GM21360 (cell line): Measurements from ENCODE around the gene C12orf60.

Experiments used
- ATAC-seq: cut with Tn5 transposase; IDR thresholded peaks from one replicate; pipeline ENCODE4 v1.9.1; 2021; ENCODE audit warnings: mild to moderate bottlenecking, moderate library complexity; ENCODE audit not compliant: unreplicated experiment

C12orf60 gene

DNA sequence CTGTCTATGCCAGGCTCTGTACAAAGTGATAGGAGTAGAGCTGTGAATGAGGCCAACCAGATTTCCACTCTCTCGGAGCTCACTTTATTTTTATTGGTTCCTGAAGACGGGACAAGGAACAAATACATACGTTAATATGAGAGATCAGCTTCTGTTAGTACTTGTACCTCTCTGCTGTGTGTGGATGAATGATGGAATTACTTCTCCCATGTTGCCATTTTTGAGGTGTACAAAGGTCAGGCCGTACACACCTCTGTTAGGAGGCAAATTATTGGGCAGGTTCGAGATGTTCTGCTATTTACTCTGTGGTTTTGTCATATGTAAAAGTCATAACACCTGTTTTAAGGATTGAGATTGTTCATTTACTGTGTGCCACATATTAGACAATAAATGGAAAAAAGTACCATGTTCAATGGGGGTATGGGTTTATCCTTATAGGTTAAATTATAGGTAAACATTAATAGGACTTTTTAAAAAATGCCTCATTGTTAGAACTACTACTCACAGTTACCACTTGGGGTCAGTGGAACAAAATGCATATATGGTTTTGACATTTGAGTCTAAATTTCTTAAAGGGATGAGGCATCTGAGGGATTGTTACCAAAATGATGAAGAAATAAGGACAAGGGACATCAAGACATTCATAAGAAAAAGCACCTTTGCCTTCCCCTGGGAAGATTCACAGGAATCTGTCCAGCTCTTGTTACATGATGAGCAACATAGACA, 27.1 kb upstream of the C12orf60 start:
- no peak for ATAC-seq

DNA sequence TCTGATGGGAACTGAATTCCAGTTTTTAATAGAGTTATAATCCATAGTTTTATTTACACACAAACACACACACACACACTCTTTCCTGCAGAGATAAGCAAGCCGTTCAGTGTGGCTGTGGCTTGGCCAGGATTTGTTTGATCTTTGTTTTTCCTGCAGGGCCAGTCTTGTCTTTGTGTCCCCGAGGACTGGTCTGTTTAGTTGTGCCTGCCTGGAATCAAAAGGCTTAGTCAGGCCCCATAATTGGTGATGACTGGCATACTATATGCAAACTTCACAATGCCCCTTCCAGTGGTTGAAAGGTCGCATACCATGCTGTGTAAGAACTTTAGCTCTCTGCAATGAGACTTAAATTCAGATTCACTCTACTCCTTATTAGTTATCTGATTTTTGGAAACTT, 26.2 kb upstream of the C12orf60 start:
- no peak for ATAC-seq

DNA sequence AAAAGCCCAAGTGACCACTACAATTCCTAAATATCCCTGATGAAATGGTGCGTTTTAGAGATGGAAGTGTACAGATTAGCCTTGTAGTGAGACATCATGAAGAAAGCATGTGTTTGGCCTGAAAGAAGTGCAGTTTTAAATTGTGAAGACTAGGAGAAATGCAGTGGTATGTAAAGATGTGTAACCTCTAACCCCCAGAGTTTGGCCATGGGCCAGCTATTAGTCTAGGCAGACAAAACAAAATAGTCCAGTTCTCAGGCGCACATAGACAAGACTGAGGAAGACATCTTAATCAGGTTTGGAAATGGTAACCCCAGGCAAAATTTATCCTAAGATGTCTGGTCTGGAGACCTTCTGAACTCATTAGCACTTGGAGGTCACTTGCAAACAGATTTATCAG, 23.6 kb upstream of the C12orf60 start:
- no peak for ATAC-seq

DNA sequence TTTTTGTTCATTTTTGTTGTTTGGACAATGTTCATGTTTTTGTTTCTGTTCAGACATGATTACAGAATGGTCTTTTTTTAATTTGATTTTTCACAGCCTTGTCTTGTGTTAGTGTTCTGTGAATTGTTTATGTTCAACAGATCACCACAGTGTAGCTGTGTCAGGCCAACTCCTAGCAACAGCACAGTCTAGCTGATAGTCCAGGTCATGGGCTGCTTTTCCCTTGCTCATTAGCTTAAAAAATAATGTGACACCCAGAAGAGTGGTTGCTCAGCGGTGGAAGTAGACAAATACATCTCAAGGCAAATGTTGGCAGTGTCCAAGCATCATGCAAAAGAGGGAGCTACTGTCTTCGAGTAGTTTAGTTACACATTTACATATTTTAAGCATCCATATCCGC, 22.6 kb upstream of the C12orf60 start:
- no peak for ATAC-seq

DNA sequence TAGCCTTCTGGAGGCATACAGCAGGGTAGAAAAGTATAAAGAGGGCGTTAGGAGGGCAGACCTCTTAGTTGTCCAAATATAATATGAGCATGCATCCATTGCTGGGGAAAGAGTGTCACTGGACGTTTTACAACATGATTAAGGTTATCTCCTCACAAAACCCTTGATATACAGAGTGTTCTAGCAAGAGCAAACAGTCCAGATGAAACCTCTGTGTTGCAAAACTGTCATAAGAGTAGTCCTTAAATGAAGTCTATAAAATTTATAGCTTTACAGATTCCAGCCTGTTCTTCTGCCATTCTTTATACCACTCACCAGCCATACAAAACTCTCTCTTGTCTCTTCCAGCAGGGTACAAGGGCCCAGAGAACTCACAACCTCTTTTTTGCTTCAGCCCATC, 21.9 kb upstream of the C12orf60 start:
- no peak for ATAC-seq

DNA sequence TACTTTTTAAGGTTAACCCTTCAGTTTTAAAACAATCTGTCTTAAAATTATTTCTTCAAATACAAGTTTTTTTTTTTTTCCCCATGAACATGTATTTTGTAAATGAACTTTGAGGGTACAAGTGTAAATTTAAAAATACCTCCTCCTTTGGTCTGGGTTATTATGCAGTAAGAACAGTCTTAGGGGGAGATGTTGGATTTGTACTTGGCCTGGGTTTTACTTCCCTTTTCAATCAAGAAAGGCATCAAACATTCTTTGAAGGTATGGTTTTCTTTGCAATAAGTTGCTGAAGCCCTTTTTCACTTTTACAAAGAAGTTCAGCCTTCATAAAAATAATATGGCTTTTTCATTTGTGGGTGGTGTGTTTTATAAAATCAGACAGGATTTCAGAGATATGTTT, 20.7 kb upstream of the C12orf60 start:
- peak; percentile 60 for ATAC-seq

DNA sequence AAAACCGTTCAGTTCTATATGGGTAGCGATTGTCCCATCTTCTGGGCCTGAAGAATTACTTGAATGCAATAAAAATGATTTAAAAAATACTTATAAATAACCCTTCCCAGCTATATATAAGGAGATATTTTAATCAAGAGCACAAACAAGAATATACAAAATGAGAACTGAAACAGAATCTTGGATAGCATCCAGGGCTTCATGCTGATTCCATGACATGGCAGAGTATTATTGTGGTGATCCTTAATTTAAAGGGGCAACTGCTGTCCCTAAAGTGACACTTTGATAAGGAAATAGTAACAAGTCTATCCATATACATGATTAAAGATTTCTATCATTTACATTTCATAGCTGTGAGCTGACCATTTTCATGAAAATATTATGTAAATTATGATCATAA, 19.0 kb upstream of the C12orf60 start:
- ATAC-seq, result no peak

DNA sequence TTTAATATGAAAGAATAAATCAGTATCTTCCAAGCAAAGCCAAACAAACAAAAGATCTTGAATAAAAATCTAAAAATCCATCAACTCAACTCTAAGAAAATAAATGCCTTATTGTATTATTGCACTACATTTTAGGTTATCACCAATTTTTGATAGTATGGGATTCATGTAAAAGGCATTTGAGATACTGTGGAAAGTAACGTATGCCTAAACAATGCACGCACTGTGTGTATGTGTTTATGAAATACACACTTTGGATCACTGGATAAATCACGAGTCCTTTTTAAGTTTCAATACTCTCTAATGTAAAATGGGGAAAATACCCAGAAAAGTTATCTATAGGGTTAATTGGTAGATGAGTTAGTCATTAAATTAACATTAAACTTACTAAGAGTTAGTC, 17.9 kb upstream of the C12orf60 start:
- no peak for ATAC-seq

DNA sequence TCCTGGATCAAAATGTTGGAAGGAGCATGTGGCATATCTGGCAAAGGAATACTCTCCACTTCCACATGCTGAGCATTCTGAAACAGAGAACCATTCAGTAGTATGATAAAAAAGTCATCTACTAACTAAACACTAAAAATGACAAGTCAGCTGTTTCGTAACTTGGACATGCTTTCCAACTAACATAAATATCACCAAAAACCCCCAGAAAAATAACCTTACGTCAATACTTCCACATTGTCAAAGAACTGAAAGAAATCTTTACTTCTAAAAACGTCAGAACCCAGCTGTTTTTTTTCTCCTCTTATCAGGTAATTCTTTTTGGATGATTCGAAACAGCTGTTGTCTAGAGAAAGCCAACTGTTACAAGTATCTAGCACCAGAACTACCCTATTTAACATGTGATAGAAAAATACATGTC, 8.4 kb upstream of the C12orf60 start:
- ATAC-seq, result no peak

DNA sequence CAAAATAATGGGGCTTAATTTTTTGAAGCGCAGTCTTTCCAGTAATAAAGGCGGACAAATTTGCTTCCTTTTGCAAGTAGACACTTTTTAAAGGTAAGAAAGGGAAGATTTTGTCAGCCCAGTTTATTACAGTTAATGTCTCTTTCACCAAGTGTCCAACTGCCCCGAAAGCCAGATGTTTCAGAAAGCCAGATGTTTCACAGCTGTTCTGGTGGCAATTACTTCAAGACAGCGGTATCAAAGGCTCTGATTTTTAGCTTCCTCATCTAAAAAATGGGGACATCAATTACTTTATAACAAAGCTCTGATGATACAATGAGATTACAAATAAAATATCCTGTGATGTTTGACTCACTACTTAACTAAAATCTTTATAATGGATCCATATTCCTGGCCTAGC, 1.2 kb upstream of the C12orf60 start:
- no peak for ATAC-seq

DNA sequence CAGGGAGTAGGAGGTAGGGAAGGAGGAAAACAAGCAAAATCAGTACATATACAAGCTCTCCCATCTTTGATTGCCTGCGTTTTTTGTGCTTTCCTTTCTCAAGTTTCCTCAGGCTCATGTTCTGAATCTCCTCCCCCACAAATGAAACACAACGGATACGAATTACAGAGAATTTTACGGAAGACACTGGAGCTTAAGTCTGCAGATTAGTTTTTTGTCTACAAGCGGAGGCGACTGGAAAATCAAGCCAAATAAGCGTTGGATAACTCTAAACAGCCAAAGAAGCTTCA, 804 bp upstream of the C12orf60 start:
- no peak for ATAC-seq

DNA sequence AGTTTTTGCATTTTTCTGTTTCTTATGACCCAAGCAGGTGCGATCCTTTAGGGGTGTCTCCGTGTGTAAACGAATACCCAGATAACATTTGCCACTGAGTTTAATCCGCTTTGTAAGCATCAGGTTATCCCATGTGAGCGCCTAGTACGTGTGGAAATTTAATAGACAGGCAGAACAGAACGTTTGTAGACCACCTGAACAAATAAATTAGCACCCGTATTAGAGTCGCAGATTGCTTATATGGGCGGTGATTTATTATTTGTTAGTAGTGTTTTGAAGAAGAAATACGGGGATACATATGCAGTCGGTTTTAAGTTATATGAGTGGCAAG, 325 bp downstream of the C12orf60 start:
- peak; percentile 15 for ATAC-seq

DNA sequence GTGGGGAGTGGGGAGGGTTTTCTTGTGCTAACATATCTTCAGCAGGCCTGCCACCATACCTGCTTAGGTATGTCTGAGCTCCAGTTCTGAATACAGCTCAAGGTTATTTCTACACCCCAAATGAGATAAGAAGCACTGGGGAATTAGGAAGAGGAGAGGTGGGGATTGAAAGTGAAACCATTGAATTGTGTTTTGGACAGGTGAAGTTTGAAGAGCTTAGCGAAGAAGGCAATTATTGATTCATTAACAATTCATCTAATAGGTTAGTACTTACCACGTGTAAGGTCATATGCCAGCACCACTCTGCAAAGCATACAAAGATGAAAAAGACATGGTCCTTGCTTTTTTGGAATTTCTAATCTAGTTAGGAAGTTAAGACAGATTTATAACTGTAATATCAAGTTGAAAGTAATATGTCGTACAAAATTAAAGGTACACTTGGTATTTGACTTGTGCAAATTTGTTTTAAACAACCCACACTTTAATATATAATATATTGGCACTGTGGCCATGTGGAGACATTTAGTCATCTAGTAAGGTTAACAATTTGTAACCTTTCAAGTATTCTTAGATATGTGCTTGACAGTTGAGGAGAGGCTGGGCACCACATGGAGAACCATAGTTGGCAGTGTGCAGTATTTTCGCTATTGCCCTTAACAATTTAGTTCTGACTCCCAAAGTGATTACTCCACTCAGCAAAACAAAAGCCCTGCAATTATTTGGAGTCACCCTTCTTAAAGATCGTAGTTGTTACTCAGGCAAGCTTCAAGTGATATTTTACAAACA, 6.9 kb downstream of the C12orf60 start:
- no peak for ATAC-seq

DNA sequence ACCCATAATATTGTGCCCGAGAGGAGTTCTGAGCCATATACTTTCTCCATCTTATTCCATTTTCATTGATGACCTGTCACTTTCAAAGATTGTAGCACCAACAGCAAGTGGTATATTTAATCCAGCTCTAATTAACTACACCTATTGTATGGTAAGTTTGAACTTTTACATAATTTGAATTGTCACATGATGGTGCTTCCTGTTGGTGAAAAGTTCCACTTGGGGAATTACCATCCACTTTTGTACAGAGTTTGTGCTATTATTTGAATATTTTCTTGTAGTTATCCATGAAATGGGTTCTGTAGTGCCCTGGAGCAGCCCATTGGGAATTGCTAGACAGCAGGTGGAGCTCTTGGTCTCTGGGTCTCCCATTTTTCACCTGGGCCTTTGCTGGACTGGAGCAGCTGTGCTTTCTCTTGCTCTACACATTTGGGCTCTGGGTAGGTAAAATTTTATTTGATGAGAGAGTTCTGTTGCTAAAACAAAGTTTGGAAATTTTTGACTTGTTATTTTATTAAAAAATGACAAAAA, 7.5 kb downstream of the C12orf60 start:
- ATAC-seq, result no peak

DNA sequence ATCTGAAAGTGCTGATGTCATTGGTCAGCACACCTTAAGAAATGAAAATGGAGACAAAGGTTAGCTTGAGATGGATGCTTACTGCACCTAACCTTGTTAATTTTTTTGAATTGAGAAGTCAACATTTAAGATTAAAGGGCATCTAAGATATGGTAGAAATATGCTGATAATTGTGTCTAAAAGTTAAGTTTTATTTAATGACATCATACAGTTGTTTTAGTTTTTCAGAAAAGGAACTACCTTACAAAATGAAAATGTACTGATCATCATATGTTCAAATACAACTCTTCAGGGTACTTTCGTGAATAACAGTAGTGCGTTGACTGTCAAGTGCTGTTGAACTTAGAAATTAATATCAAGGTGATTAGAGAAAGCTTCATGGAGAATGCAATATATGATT, 8.0 kb downstream of the C12orf60 start:
- no peak for ATAC-seq

DNA sequence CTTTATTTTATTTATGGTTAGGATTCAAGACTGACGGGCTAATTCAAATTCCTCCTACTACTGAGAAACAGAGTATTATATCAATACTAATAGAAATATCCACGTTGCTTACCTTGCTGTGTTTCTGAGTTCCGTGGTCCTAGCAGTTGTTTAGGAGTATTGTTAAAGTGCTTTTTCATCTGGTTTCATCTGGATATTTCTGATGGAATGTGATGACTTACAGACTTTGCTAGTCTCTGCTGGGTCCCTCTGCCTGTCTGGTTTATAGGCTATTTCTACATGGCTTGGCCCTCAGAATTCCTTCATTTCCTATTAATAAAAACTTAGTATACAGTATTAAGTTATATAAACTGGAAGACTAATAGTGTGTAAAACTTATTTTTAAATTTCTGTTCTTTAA, 10.5 kb downstream of the C12orf60 start, which contains the start of gene SMCO3:
TSS of gene SMCO3 (minus strand) at position 169 of the 400 bp plus-strand sequence. CDS start 7,502 bp downstream, outside the sequence.
- no peak for ATAC-seq

DNA sequence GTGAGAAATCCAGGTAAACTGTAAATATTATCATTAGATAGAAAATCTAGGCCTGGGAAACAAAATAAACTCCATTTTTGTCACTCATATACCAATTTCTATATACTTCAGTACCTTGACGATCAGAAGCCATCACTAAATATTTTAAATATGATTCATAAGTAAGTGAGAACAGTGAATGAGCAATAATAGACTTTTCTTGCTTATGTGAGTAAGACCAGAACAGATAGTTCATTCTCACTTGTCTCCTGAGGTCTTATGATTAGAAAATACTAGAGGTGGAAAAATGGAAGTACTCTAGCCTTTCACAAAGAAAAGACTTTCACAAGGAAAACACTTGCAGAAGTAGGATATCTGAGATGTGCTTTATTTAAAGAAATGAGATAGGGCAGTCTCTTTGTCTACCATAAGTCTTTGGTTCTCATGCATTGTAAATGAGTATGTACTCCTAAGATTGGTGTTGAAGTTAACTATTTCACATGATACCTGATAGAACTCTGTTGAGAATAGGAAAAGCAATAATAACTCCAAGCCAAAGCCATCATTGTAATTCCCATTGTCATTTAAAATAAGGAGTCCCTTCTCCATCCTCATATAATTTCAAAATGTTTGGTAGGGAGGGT, 20.7 kb downstream of the C12orf60 start:
- ATAC-seq, result no peak

DNA sequence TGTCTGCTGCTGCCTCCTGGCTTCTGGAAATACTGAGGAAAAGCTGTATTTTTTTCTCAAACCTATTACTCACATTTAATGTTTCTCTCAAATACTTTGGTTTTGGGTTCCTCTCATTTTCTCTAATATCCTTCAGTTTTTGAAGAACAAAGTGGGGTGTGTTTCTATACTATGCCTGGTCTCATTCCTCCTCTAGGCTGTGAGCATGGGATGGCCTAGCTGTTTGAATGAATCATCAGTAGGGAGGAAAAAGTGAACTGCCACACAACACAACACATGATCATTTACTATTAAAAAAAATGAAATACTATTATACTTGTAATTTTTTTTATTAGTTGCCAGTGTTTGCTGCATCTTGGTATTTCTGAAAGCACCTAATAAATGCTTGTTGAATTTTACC, 21.8 kb downstream of the C12orf60 start:
- ATAC-seq, result no peak

DNA sequence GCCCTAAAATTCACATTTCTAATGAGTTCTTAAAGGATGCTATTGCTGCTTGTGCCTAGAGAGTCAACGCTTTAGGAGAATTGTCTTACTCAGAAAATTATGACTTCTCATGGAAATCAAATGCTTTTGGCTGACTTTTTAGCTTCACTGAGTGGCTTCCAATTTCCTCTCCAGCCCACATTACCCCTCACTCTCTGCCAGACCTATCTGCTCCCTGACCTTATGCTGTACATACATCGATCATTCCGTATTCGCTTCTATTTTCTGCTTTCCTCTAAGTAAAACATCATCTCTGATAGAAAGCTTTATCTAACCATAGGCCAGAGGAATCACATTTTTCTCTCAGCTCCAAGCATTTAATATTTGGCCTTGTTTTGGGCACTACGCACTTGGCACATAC, 23.0 kb downstream of the C12orf60 start:
- ATAC-seq, result no peak

DNA sequence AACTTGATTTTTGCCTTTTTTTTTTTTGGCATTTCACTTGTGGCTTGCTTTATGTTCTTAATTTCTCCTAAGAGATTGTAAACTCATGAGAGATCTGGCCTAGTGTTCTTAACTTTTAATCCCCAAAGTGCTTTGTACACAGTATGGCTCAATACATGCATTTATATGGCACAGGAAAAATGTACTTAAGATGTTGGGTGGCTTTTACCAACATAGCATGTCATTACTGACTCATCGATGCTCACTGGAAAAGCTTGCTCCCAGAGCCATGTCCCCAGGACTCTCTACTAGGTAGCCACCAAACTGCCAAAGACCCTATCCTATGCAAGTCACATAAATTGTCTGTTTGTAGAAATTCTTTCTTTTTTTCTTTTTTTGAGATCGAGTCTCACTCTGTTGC, 23.6 kb downstream of the C12orf60 start:
- ATAC-seq, result no peak

DNA sequence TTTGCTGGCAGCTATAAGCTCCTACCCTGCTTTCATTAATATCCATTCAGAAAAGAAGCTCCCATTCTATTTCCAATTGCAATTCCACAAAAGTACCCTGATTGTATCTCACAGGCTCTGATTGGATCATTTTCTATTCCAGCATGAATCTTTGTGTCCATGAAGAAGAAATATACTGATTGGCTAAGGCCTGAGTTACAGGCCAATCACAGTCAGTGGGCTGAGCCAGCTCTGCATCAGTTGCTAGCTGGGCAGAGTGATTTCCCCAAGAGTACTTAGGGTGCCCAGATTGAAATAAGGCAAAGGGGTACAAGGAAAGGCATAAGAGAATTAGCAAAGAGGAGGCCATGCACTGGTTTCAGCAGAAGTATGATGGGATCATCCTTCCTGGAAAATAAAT, 25.4 kb downstream of the C12orf60 start:
- peak; percentile 52 for ATAC-seq

DNA sequence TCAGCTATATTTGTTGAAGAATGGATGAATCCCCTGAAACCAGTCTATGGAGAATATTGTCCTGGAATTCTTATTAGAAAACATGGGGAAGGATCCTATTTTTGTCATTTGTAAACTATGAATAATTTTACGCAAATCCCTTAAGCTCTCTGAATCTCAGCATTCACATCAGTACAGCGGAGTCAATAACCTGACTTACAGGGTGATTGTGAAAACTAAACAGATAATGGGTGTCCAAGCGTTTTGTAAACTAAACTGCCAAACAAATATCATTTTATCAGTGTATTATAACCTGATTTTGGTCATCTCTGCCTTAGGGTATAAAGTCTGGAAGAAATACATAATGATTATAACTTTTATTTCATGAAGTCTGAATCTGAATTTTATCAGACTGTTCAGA, 29.9 kb downstream of the C12orf60 start:
- ATAC-seq, result no peak
